ENCODE results near the gene SMYD4.
A peak's percentile ranks its signal among the peaks of the same experiment; 100 is the strongest.
"Not testable (repeated sequence)": the region's sequence is repeated elsewhere in the genome, so short reads cannot be mapped to it uniquely, and the experiment has no call there.

The SMYD4 gene

GRCh38 chr17:1755827-1756262 is 73.9 kb downstream of the SMYD4 start:
- no peak for DNase-seq (ENCODE audit: low read depth in 2 of 2)

GRCh38 chr17:1755252-1755826 is 74.4 kb downstream of the SMYD4 start:
- DNase-seq (ENCODE audit: low read depth in 2 of 2) = no peak

- DNase-seq (ENCODE audit: low read depth in 2 of 2) = no peak
Measured at GRCh38 chr17:1754430-1755112, 75.1 kb downstream of the SMYD4 start.

GRCh38 chr17:1753767-1754429 is 75.8 kb downstream of the SMYD4 start:
- no peak for DNase-seq (ENCODE audit: low read depth in 2 of 2)

GRCh38 chr17:1752425-1753262 is 77.1 kb downstream of the SMYD4 start:
- no peak for DNase-seq (ENCODE audit: low read depth in 2 of 2)

GRCh38 chr17:1750628-1751027 is 79.1 kb downstream of the SMYD4 start:
- no peak for DNase-seq (ENCODE audit: low read depth in 2 of 2)

GRCh38 chr17:1746975-1747543 is 82.6 kb downstream of the SMYD4 start:
- DNase-seq (ENCODE audit: low read depth in 2 of 2) = no peak

- no peak for DNase-seq (ENCODE audit: low read depth in 2 of 2)
Measured at GRCh38 chr17:1745513-1746020, 84.1 kb downstream of the SMYD4 start.

GRCh38 chr17:1744551-1745512 is 84.9 kb downstream of the SMYD4 start:
- DNase-seq (ENCODE audit: low read depth in 2 of 2) = no peak

GRCh38 chr17:1743088-1743439 is 86.6 kb downstream of the SMYD4 start:
- no peak for DNase-seq (ENCODE audit: low read depth in 2 of 2)

- DNase-seq (ENCODE audit: low read depth in 2 of 2) = no peak
Measured at GRCh38 chr17:1742371-1743087, 87.2 kb downstream of the SMYD4 start, which contains the start of gene SERPINF2. Gene SERPINF2 (plus strand): TSS chr17:1742871. CDS start chr17:1744996, 2,125 bp downstream.

GRCh38 chr17:1741899-1742298 is 87.8 kb downstream of the SMYD4 start:
- DNase-seq (ENCODE audit: low read depth in 2 of 2) = not testable (repeated sequence)

GRCh38 chr17:1737531-1738291 is 92.0 kb downstream of the SMYD4 start:
- DNase-seq (ENCODE audit: low read depth in 2 of 2) = no peak

- peak in 1 of 2 donors; percentile 53 for DNase-seq (ENCODE audit: low read depth in 2 of 2)
Measured at GRCh38 chr17:1736348-1737281, 93.1 kb downstream of the SMYD4 start.

- no peak for DNase-seq (ENCODE audit: low read depth in 2 of 2)
Measured at GRCh38 chr17:1735834-1736347, 93.8 kb downstream of the SMYD4 start.

- no peak for DNase-seq (ENCODE audit: low read depth in 2 of 2)
Measured at GRCh38 chr17:1735418-1735817, 94.3 kb downstream of the SMYD4 start.

- no peak for DNase-seq (ENCODE audit: low read depth in 2 of 2)
Measured at GRCh38 chr17:1733759-1734158, 95.9 kb downstream of the SMYD4 start.
